NCI-H1105 treated with DMSO at 0.1 percent for 48 hours (cell line): ENCODE measurements around the gene UNK.
"Not testable (repeated sequence)": the region's sequence is repeated elsewhere in the genome, so short reads cannot be mapped to it uniquely, and the experiment has no call there.

Experiments
- DNase-seq: peaks from one replicate; lab custom pipeline; 2025; lab: John Stamatoyannopoulos, UW

The UNK gene

DNA sequence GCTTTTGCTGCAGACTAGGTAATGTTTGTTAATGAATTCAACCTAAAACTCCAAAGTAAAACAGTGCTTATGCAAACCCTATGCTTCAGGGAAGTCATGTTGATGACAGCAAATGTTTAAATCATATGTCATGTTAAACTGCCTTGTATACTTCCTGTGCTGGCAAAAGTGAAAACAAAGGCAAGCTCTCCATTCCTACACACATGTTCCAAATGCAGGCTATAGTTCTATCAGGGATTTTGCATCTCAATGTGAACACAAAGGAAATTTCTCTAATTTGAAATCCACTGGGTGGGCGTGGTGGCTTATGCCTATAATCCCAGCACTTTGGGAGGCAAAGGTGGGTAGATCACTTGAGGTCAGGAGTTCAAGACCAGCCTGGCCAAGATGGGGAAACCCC, 19.3 kb downstream of the UNK start:
- no peak for DNase-seq

DNA sequence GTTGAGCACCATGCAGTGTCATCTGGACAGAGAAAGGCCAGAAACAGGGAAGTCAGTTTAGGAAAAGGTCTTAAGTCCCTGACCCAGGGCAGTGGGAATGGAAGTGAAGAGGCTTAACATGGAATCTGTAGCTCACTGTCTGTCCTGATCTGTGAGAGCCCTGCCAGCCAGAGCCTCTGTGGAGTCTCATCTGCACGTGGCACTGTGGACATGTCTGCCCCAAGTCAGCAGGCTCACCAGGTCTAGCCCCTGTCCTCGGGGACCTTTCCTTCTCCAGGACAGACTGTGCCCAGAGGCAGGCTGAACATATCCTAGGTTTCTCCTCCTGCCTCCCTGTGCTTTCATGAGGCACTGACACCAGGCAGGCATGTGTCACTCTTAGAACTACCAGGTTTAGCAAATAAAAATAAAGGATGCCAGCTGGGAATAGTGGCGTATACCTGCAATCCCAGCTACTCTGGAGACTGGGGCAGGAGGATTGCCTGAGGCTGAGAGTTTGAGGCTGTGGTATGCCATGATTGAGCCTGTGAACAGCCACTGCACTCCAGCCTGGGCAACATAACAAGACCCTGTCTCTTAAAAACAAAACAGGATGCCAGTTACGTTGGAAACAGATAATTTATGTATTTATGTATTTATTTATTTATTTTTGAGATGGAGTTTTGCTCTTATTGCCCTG, 22.4 kb downstream of the UNK start:
- DNase-seq: no peak

DNA sequence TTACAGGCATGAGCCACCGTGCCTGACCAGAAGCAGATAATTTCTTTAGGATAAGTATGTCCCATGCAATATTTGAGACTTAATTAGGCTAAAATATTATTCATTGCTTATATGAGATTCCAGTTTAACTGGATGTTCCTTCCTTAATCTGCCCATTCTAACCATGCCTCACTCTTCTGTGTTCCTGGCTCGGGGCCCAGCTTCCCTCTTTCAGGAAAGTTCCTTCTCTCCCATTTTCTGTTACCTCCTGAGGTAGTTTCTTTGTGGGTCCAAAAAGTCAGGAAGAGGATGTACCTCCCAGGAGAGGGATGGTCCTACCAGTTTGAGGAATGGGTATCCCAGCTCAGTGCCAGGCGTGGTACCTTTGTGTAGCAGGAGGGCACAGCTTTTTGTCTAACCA, 23.3 kb downstream of the UNK start:
- DNase-seq: no peak

DNA sequence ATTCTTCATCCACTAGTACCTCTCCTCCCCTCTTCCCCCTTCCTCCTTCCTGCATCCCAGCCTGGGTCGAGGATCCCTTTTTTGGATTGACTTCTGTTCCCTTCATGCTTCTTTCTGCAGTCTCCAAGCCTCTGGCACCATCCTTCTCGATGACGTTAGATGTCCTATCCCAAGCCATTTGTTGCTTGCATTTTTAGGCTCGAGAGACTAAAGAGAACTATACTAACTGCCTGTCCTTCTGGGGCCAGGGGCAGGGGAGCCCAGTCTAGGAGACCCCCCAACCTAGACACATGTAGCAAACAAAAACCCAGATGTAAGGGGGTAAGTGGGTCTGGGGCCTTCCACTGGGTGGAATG, 23.9 kb downstream of the UNK start:
- DNase-seq: no peak

- DNase-seq: no peak
Observed at GRCh38 chr17:75808905-75809621, 24.5 kb downstream of the UNK start.

DNA sequence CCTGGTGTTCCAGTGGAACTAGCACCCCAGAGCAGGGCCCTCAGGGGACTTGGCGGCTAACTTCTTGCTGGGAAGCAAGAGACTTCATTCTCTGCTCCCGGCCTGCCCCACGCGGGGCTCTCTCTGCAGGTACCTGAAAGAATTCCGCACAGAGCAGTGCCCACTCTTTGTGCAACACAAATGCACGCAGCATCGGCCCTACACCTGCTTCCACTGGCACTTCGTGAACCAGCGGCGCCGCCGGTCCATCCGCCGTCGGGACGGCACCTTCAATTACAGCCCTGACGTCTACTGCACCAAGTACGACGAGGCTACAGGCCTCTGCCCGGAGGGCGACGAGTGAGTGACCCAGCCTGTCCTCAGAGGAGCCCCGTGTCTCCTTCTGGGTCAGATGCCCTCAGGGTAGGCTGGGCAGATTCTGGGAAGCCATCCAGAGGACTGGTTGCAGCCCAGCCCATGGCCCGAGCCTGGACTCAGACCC, 25.1 kb downstream of the UNK start:
- DNase-seq: no peak

- no peak for DNase-seq
Observed at GRCh38 chr17:75810216-75810615, 25.6 kb downstream of the UNK start.

- DNase-seq: not testable (repeated sequence)
Observed at GRCh38 chr17:75810756-75811155, 26.1 kb downstream of the UNK start.

- DNase-seq: no peak
Observed at GRCh38 chr17:75811174-75811573, 26.6 kb downstream of the UNK start.

GRCh38 chr17:75812096-75813013, 27.7 kb downstream of the UNK start:
- DNase-seq: no peak

DNA sequence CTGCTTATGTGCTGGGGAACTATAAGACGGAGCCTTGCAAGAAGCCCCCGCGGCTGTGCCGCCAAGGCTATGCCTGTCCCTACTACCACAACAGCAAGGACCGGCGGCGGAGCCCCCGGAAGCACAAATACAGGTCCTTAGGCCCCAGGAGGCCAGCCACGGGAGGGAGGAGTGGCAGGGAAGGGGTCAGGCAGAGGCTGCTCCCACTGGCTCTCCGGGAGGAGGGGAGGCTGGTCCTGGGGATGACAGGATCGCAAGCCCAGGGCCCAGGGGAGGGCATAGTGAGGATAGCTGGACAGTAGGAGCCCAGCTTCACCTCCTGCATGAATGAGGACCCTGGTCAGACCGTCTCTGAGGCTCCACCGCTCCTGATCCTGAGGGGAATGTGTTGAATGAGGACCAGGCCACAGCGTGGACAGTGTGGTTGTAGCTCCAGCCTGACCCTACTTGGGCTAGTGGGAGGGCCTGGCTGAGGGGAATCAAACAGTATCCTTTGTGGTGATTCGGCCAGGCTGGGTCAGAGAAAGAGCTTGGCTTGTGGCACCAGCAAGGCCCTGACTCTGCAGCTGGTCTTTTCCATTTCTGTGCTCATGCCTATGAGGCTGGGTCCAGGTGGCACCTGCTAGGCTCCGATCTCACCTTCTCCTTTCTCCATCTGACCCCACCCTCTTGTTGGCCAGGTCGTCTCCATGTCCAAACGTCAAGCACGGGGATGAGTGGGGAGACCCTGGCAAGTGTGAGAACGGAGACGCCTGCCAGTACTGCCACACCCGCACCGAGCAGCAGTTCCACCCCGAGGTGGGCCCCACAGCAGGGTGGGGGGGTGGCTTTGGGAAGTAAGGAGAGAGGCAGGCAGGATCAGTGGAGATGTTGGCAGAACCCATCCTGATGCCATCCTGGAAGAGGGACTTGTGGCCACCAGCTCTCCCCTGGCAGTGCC, 28.7 kb downstream of the UNK start:
- no peak for DNase-seq

DNA sequence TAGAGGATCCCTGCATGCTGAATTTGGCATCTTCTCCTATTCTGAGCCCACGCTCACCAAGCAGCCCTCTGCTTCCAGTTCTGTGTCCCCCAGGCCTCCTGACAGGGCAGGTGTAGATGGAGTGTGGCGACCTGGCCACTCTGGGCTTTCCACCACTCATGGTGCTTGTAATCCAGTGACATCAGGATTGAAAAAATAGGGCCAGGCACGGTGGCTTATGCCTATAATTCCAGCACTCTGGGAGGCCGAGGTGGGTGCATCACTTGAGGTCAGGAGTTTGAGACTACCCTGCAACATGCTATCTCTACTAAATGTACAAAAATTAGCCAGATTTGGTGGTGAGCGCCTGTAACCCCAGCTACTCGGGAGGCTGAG, 29.4 kb downstream of the UNK start:
- no peak for DNase-seq

GRCh38 chr17:75814900-75815373, 30.3 kb downstream of the UNK start:
- no peak for DNase-seq

GRCh38 chr17:75815399-75815798, 30.8 kb downstream of the UNK start:
- DNase-seq: no peak

GRCh38 chr17:75816693-75817092, 32.1 kb downstream of the UNK start:
- no peak for DNase-seq

DNA sequence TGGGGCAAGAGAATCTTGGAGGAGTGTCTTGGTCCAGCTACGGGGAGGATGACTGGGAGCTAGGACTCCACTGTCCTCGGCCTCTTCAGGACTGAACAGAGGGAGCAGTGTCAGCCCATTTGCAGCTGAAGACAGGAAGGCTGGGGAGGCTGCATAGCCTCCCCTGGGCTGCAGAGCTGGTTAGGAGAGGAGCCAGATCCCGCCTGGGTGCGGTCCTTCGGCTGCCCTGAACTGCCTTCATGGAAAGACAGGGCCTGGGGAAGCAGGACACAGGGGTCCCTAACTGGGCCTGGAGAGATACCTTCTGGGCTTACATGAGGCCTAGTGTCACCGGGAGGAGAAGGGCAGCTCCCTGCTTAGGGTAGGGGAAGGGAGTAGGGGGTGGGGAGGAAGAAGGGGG, 33.0 kb downstream of the UNK start:
- DNase-seq: no peak

DNA sequence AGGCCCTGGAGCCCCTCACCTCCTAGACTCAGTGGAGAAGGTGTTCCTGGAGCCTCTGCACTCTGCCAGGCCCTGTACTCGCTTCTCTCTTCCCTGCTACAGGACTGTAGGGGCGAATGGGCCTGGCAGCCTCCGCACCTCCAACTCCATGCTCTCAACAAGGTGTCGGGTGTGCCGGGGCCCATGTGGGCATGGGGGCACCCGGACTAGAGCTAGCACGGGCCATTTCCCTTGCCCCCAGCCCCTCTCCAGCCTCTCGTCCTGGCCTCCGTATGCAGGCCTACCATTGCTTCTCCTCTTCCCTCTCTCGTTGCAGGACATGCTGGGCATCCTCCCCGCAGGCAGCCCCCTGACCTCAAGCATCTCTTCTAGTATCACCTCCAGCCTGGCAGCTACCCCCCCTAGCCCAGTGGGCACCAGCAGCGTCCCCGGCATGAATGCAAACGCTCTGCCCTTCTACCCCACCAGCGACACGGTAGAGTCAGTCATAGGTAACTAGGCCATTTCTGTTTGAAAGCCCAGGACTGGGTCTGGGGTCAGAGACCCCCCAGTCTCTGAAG, 33.8 kb downstream of the UNK start:
- DNase-seq: no peak

GRCh38 chr17:75819116-75819515, 34.5 kb downstream of the UNK start:
- DNase-seq: no peak

DNA sequence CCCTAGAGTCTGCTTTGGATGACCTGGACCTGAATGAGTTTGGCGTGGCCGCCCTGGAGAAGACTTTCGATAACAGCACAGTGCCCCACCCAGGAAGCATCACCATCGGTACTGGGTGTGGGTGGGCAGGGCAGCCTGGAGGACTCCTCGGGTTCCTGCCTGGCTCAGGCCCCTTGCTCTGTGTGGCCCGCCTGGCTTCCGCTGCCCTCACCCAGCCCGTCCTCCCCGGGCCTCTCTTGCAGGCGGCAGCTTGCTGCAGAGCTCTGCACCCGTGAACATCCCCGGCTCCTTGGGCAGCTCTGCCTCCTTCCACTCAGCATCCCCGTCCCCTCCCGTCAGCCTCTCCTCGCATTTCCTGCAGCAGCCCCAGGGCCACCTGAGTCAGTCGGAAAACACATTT, 35.1 kb downstream of the UNK start:
- DNase-seq: no peak

GRCh38 chr17:75820094-75821080, 35.8 kb downstream of the UNK start:
- DNase-seq: no peak
